ENCODE measurements around the gene ITPR1.

- TF ChIP-seq YY1 (IDR thresholded peaks at IDR 0.05; ENCODE audit: insufficient read depth, insufficient read length) (no peak), SUZ12 (IDR thresholded peaks at IDR 0.05; ENCODE audit: extremely low read depth, insufficient read depth, insufficient read length) (no peak), ZNF274 (IDR thresholded peaks at IDR 0.05; ENCODE audit: low read depth, low read length) (no peak)
Observed at GRCh38 chr3:4471907-4472306, 21.2 kb upstream of the ITPR1 start.
